Measurements from ENCODE around the gene GAMT.

GRCh38 chr19:1361601-1362386 is 39.5 kb downstream of the GAMT start:
- TF ChIP-seq, protein P1, sequence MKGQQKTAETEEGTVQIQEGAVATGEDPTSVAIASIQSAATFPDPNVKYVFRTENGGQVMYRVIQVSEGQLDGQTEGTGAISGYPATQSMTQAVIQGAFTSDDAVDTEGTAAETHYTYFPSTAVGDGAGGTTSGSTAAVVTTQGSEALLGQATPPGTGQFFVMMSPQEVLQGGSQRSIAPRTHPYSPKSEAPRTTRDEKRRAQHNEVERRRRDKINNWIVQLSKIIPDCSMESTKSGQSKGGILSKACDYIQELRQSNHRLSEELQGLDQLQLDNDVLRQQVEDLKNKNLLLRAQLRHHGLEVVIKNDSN (CRISPR knock-in tag; IDR thresholded peaks at IDR 0.05) = no peak
- TF ChIP-seq ZNF121 (CRISPR knock-in tag; IDR thresholded peaks at IDR 0.05) (no peak), SMAD3 (CRISPR knock-in tag; IDR thresholded peaks at IDR 0.05; ENCODE audit: borderline replicate concordance) (no peak), MAX (CRISPR knock-in tag; IDR thresholded peaks at IDR 0.05) (no peak), NFYB (CRISPR knock-in tag; conservative IDR thresholded peaks at IDR 0.05; ENCODE audit: low read depth) (no peak)
- TF ChIP-seq, protein P2, sequence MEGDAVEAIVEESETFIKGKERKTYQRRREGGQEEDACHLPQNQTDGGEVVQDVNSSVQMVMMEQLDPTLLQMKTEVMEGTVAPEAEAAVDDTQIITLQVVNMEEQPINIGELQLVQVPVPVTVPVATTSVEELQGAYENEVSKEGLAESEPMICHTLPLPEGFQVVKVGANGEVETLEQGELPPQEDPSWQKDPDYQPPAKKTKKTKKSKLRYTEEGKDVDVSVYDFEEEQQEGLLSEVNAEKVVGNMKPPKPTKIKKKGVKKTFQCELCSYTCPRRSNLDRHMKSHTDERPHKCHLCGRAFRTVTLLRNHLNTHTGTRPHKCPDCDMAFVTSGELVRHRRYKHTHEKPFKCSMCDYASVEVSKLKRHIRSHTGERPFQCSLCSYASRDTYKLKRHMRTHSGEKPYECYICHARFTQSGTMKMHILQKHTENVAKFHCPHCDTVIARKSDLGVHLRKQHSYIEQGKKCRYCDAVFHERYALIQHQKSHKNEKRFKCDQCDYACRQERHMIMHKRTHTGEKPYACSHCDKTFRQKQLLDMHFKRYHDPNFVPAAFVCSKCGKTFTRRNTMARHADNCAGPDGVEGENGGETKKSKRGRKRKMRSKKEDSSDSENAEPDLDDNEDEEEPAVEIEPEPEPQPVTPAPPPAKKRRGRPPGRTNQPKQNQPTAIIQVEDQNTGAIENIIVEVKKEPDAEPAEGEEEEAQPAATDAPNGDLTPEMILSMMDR (IDR thresholded peaks at IDR 0.05) = no peak
- TF ChIP-seq, protein P3, sequence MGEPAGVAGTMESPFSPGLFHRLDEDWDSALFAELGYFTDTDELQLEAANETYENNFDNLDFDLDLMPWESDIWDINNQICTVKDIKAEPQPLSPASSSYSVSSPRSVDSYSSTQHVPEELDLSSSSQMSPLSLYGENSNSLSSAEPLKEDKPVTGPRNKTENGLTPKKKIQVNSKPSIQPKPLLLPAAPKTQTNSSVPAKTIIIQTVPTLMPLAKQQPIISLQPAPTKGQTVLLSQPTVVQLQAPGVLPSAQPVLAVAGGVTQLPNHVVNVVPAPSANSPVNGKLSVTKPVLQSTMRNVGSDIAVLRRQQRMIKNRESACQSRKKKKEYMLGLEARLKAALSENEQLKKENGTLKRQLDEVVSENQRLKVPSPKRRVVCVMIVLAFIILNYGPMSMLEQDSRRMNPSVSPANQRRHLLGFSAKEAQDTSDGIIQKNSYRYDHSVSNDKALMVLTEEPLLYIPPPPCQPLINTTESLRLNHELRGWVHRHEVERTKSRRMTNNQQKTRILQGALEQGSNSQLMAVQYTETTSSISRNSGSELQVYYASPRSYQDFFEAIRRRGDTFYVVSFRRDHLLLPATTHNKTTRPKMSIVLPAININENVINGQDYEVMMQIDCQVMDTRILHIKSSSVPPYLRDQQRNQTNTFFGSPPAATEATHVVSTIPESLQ (CRISPR knock-in tag; IDR thresholded peaks at IDR 0.05) = no peak
